IMR-90 (cell line): ENCODE data around the gene COL27A1. TPM values are rescaled to one million over a fixed set of nuclear protein-coding genes. Genes with fewer than 3 reads are reported as not detected.

Source experiments
- ATAC-seq: fragments of 200-7000 bp; cut with Tn5 transposase; 2 replicates; pipeline ENCODE4 v1.9.1; 2020; ENCODE audit warnings: low read depth, mild to moderate bottlenecking, moderate library complexity
- BruUV-seq: library from RNA; stranded (reverse); fragments of 400-500 nt; replicated peaks from 2 replicates; lab custom pipeline; 2021; lab: Mats Ljungman, UMichigan
- CTCF ChIA-PET: fragments of 300-600 bp; formaldehyde crosslinking; extraction: SDS; loops from one replicate; lab custom pipeline; 2021; ENCODE audit warnings: antibody characterized with exemption; lab: Yijun Ruan, JAX
- POLR2A ChIA-PET: fragments of 300-600 bp; sonication (Branson Sonifier 250); formaldehyde crosslinking; loops from one replicate; lab custom pipeline; 2022; ENCODE audit warnings: antibody characterized with exemption; ENCODE audit not compliant: unreplicated experiment; lab: Charles Lee
- DNase-seq: peaks from one replicate; pipeline ENCODE4 v3.0.0; 2013
- H2AFZ ChIP-seq: replicated peaks from 2 replicates; pipeline ENCODE3; 2013; ENCODE audit warnings: low read length, mild to moderate bottlenecking; ENCODE audit not compliant: poor library complexity
- H2AK5ac ChIP-seq: 2 replicates; pipeline ENCODE4 v1.6.1; 2013; ENCODE audit warnings: low read depth, low read length, inconsistent platforms
- H2AK9ac ChIP-seq: replicated peaks from 2 replicates; pipeline ENCODE3; 2013; ENCODE audit warnings: mild to moderate bottlenecking, low read depth, low read length, moderate library complexity; ENCODE audit not compliant: poor library complexity
- H2BK120ac ChIP-seq: 2 replicates; pipeline ENCODE4 v1.6.1; 2013; ENCODE audit warnings: low read depth, low read length, inconsistent platforms
- H2BK15ac ChIP-seq: 3 replicates; pipeline ENCODE4 v1.6.1; 2013; ENCODE audit warnings: low read depth, low read length, inconsistent platforms
- H2BK20ac ChIP-seq: 2 replicates; pipeline ENCODE4 v1.6.1; 2013; ENCODE audit warnings: low read depth, mild to moderate bottlenecking, inconsistent platforms, low read length, moderate library complexity
- H2BK5ac ChIP-seq: 2 replicates; pipeline ENCODE4 v1.6.1; 2013; ENCODE audit warnings: mild to moderate bottlenecking, low read depth, low read length, inconsistent platforms; ENCODE audit not compliant: poor library complexity, severe bottlenecking
- H3K14ac ChIP-seq: replicated peaks from 2 replicates; pipeline ENCODE4 v1.6.1; 2013; ENCODE audit warnings: low read depth, low read length, inconsistent platforms
- H3K18ac ChIP-seq: 2 replicates; pipeline ENCODE4 v1.6.1; 2013; ENCODE audit warnings: low read depth, low read length, control low read depth
- H3K23ac ChIP-seq: 2 replicates; pipeline ENCODE4 v1.6.1; 2013; ENCODE audit warnings: low read depth, low read length, inconsistent platforms
- H3K27ac ChIP-seq: 2 replicates; pipeline ENCODE4 v1.5.1; 2013; ENCODE audit warnings: mild to moderate bottlenecking, control low read depth, low read length; ENCODE audit not compliant: insufficient read depth
- H3K27me3 ChIP-seq: 2 replicates; pipeline ENCODE4 v1.6.1; 2013; ENCODE audit warnings: low read length; ENCODE audit not compliant: control insufficient read depth, insufficient read depth
- H3K36me3 ChIP-seq: 2 replicates; pipeline ENCODE4 v1.6.1; 2013; ENCODE audit warnings: low read length, mixed read lengths; ENCODE audit not compliant: control insufficient read depth, insufficient read depth
- H3K4ac ChIP-seq: 2 replicates; pipeline ENCODE4 v1.6.1; 2013; ENCODE audit warnings: low read depth, low read length, inconsistent platforms
- H3K4me1 ChIP-seq: 2 replicates; pipeline ENCODE4 v1.6.1; 2013; ENCODE audit warnings: low read length, mixed read lengths; ENCODE audit not compliant: control insufficient read depth, insufficient read depth
- H3K4me2 ChIP-seq: 2 replicates; pipeline ENCODE4 v1.6.1; 2013; ENCODE audit warnings: low read depth, mild to moderate bottlenecking, control low read depth, low read length, moderate library complexity
- H3K4me3 ChIP-seq: 2 replicates; pipeline ENCODE4 v1.5.1; 2013; ENCODE audit warnings: low read depth, mild to moderate bottlenecking, control low read depth, low read length, moderate library complexity; ENCODE audit not compliant: insufficient read depth
- H3K56ac ChIP-seq: 2 replicates; pipeline ENCODE4 v1.6.1; 2013; ENCODE audit warnings: low read length, inconsistent platforms; ENCODE audit not compliant: insufficient read depth; ENCODE audit errors: extremely low read depth
- H3K79me1 ChIP-seq, 2 experiments: 2 replicates each; pipeline ENCODE4 v1.6.1; 2013; ENCODE audit warnings: low read length in 2 of 2, inconsistent platforms in 1 of 2, low read depth in 1 of 2
- H3K9ac ChIP-seq: 2 replicates; pipeline ENCODE4 v1.6.1; 2013; ENCODE audit warnings: low read depth, low read length, control low read depth
- H3K9me1 ChIP-seq: 2 replicates; pipeline ENCODE4 v1.6.1; 2013; ENCODE audit warnings: low read length, inconsistent platforms; ENCODE audit not compliant: insufficient read depth
- H3K9me3 ChIP-seq: 2 replicates; pipeline ENCODE4 v1.6.1; 2013; ENCODE audit warnings: low read length; ENCODE audit not compliant: control insufficient read depth, insufficient read depth
- H4K20me1 ChIP-seq: 2 replicates; pipeline ENCODE4 v1.6.1; 2013; ENCODE audit warnings: low read length, inconsistent platforms; ENCODE audit not compliant: insufficient read depth
- H4K5ac ChIP-seq: 2 replicates; pipeline ENCODE4 v1.6.1; 2013; ENCODE audit warnings: mild to moderate bottlenecking, low read depth, low read length, control low read depth
- H4K8ac ChIP-seq, 2 experiments: 2 replicates each; pipeline ENCODE4 v1.6.1; 2013; ENCODE audit warnings: low read depth in 2 of 2, low read length in 2 of 2, control low read depth in 1 of 2, inconsistent platforms in 1 of 2
- H4K91ac ChIP-seq: 2 replicates; pipeline ENCODE4 v1.6.1; 2013; ENCODE audit warnings: low read depth, low read length, inconsistent platforms; ENCODE audit not compliant: insufficient read depth
- BHLHE40 ChIP-seq: fragments of 150-350 bp; IDR thresholded peaks from 2 replicates; pipeline ENCODE4 v1.6.1; 2016; ENCODE audit warnings: mild to moderate bottlenecking, low read depth, low read length
- CEBPB ChIP-seq: IDR thresholded peaks from 2 replicates; pipeline ENCODE4 v1.6.1; 2012; ENCODE audit warnings: low read depth, low read length, improper control_type of control experiment
- CHD1 ChIP-seq: IDR thresholded peaks from 2 replicates; pipeline ENCODE4 v1.6.1; 2012; ENCODE audit warnings: low read depth, low read length, improper control_type of control experiment
- MAFK ChIP-seq: IDR thresholded peaks from 2 replicates; pipeline ENCODE4 v1.6.1; 2012; ENCODE audit warnings: low read depth, low read length, improper control_type of control experiment
- MAZ ChIP-seq: IDR thresholded peaks from 2 replicates; pipeline ENCODE4 v1.6.1; 2012; ENCODE audit warnings: low read depth, mild to moderate bottlenecking, low read length, improper control_type of control experiment, moderate library complexity, borderline replicate concordance
- MXI1 ChIP-seq: IDR thresholded peaks from 2 replicates; pipeline ENCODE4 v1.6.1; 2012; ENCODE audit warnings: low read depth, mild to moderate bottlenecking, low read length, moderate library complexity, borderline replicate concordance
- NFE2L2 ChIP-seq: fragments of 150-350 bp; IDR thresholded peaks from 2 replicates; pipeline ENCODE4 v1.6.1; 2016; ENCODE audit warnings: low read depth, mild to moderate bottlenecking, low read length
- POLR2A ChIP-seq: IDR thresholded peaks from 2 replicates; pipeline ENCODE4 v1.6.1; 2012; ENCODE audit warnings: mild to moderate bottlenecking, low read depth, low read length
- RAD21 ChIP-seq: IDR thresholded peaks from 2 replicates; pipeline ENCODE4 v1.6.1; 2012; ENCODE audit warnings: low read length, improper control_type of control experiment
- RCOR1 ChIP-seq: IDR thresholded peaks from 2 replicates; pipeline ENCODE4 v1.6.1; 2012; ENCODE audit warnings: mild to moderate bottlenecking, low read length, improper control_type of control experiment; ENCODE audit not compliant: insufficient replicate concordance
- WGBS, 2 experiments: methylation state at CpG; one replicate each; pipeline versions ENCODE4 v1.1.5 to v1.1.7; 2013; ENCODE audit warnings: missing lambda C conversion rate in 2 of 2; ENCODE audit not compliant: insufficient read length in 1 of 2; ENCODE audit errors: extremely low coverage in 2 of 2; 5-methylcytosine and 5-hydroxymethylcytosine counted together
- dilution Hi-C: fragments of 300-500 bp; cut with HindIII; formaldehyde crosslinking; loops from one replicate; pipeline ENCODE4 v1.14.3; 2018; ENCODE audit warnings: low sequenced_read_pairs; ENCODE audit not compliant: unreplicated experiment
- in situ Hi-C: fragments of 300-500 bp; cut with MboI; formaldehyde crosslinking; loops from 3 replicates; pipeline ENCODE4 v1.14.3; 2019; ENCODE audit warnings: low sequenced_read_pairs, inconsistent platforms, mixed read lengths
- intact Hi-C: fragments of 100-400 bp; cut with micrococcal nuclease; formaldehyde crosslinking; loops from 2 replicates; pipeline ENCODE4 v1.10.0; 2022
- polyA plus RNA-seq, 3 experiments: library from polyadenylated mRNA; depleted of rRNA; stranded (reverse); fragments of >200 nt; gene quantifications; 2 replicates each; pipeline ENCODE4 v1.2.3, GENCODE V29; 2012; ENCODE audit warnings: low replicate concordance in 1 of 3
- total RNA-seq: library from RNA; depleted of rRNA; stranded (reverse); fragments of >200 nt; gene quantifications from 2 replicates; pipeline ENCODE4 v1.2.3, GENCODE V29; 2012
- TF ChIP-seq, protein P1 (sequence below): fragments of 150-350 bp; IDR thresholded peaks from 2 replicates; pipeline ENCODE4 v1.6.1; 2016; ENCODE audit warnings: low read depth, mild to moderate bottlenecking, low read length, moderate library complexity, borderline replicate concordance

COL27A1 gene
- total and polyA plus RNA-seq, 2 of the 4 experiments (the other 2 are of a cell fraction) = 3.2 to 18.3 TPM

DNA sequence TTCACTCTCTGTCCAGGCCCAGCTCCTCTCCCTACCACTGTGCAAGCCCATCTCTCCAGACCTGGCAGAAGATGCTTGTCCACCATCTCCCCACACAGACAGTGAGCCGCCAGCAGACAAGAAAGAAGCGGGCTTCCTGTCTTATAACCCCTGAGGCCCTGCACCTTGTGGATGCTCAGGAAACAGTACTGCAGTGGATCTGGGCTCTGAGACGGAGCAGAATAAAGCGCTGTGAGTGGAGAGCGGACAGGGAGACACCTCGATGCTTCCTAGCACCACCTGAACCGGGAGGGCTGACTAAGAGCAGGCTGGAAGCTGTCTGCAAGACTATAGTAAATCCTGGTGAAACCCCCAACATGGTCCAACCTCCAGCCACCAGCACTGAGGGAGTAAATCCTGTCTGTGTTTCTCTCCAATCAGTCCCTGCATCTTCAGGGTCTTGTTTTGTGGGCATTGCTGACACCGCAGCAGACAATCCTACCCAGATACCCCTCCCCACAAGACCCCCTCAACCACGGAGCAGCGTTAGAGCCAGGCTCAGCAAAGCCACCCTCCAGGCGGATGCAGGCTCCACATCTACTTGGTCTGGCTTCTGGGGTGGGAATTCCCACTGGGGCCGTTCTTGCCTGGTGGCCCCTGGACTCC lies 193.0 kb downstream of the COL27A1 start:
- BruUV-seq = no TSS peak
- Histone ChIP-seq H3K4me2 (no peak overlapping the region), H4K91ac (peak overlapping the region; percentile 81), H2BK20ac (peak overlapping the region; percentile 67), H3K79me1 (peaks cover 0 to 12% of the 10 kb centered on the region in 2 experiments; a peak in 1 of 4 replicates), H3K9me3 (no peaks in the 10 kb centered on the region), H3K18ac (peak overlapping the region; percentile 21; the same call in 1 of the 2 replicates), H3K56ac (peak overlapping the region; percentile 3; the same call in 1 of the 2 replicates), H2AK5ac (peak overlapping the region; percentile 83), H2BK120ac (peak overlapping the region; percentile 71), H3K27ac (peak overlapping the region; percentile 22), H3K4me1 (peaks cover 11% of the 10 kb centered on the region), H3K9ac (peak overlapping the region; percentile 35), H3K23ac (0 out of 2 replicates have a peak overlapping the region, but pooled peaks have one; percentile 6), H4K20me1 (peaks cover 7% of the 10 kb centered on the region; the same call in 1 of the 2 replicates), H2AFZ (peak overlapping the region; percentile 80), H2BK5ac (peak overlapping the region; percentile 67), H3K4me3 (no peak overlapping the region), H2BK15ac (peak overlapping the region; percentile 57; the same call in 1 of the 3 replicates), H3K27me3 (no peaks in the 10 kb centered on the region), H3K14ac (peak overlapping the region; percentile 29; the same call in 1 of the 2 replicates), H3K9me1 (peaks cover 18% of the 10 kb centered on the region), H4K8ac (peak overlapping the region in 1 of 2 experiments; percentile 76; a peak in 2 of 4 replicates), H3K36me3 (peaks cover 58% of the 10 kb centered on the region), H4K5ac (no peak overlapping the region), H2AK9ac (peak overlapping the region; percentile 88), H3K4ac (peak overlapping the region; percentile 75)
- no peak for ATAC-seq
- WGBS, 2 experiments = 85% methylated on average over 4 of the region's 12 CpGs; no CpG with 5 or more reads in 1 of the 2 experiments
- TF ChIP-seq NFE2L2 (no peak), MXI1 (no peak), CEBPB (no peak), POLR2A (no peak), RCOR1 (no peak), RAD21 (no peak), BHLHE40 (no peak), MAZ (no peak), CHD1 (no peak), MAFK (no peak)
- TF ChIP-seq, protein P1, sequence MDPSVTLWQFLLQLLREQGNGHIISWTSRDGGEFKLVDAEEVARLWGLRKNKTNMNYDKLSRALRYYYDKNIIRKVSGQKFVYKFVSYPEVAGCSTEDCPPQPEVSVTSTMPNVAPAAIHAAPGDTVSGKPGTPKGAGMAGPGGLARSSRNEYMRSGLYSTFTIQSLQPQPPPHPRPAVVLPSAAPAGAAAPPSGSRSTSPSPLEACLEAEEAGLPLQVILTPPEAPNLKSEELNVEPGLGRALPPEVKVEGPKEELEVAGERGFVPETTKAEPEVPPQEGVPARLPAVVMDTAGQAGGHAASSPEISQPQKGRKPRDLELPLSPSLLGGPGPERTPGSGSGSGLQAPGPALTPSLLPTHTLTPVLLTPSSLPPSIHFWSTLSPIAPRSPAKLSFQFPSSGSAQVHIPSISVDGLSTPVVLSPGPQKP = no peak
- ChIA-PET CTCF (no interaction called here), POLR2A (no interaction called here)
- dilution Hi-C loops (no loop called here), intact Hi-C loops (no loop called here), in situ Hi-C loops (no loop called here)
- DNase-seq = no peak
